Daoy (cell line): Measurements from ENCODE around the gene CLCN1. TPM values are rescaled to one million over a fixed set of nuclear protein-coding genes. Genes with fewer than 3 reads are reported as not detected.
"Not testable (repeated sequence)": the region's sequence is repeated elsewhere in the genome, so short reads cannot be mapped to it uniquely, and the experiment has no call there.

Experiments used
- DNase-seq: peaks from one replicate; pipeline ENCODE4 v3.0.0-alpha.2; 2015; ENCODE audit warnings: low read depth
- total RNA-seq: library from RNA; depleted of rRNA; stranded (reverse); fragments of >200 nt; shearing (Covaris generic); gene quantifications from 2 replicates; pipeline ENCODE4 v1.2.3, GENCODE V29; 2014; rRNA removed

CLCN1 gene
- total RNA-seq, result 0.23 TPM in 1 of 2 replicates, not detected in the other

DNA sequence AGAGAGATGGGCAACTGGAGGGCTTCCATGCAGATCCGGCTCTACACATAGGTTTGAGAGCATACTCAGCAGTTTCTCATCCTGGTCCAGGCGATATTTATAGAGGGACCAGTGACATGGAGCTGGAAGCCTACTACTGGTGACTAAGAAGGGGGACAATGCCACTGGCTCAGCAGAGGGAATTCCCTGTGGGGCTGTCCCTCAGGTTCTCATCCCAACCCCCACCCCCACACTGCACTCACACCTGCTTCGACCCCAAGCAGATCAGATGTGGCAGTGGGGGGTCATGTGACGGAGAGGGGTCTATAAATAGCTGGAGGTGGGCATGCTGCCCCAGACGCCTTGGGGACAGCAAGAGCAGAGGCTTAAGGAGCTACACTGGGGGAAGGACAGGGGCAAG lies at the start of gene CLCN1:
TSS of gene CLCN1 (plus strand) at position 336 of the 400 bp plus-strand sequence. CDS start 102 bp downstream, outside the sequence.
- DNase-seq, result no peak

DNA sequence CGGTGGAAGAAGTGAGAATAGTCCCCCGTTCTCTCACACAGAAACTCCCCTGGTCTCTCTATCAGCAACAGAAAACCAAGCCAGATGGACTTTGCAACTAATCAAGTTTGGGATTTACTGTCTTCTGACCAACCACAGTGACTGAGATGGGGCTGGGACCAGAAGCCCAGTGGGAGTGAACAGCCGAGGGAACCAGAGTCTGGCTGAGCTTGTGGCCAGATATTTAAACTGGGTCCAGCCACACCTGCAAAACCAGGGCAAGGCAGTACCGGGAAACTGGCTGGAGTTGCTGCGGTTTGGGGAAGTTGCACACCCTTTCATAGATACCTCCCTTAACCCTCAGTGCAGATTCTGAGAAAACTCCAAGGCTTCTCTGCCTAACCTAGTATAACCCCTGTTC lies 46.7 kb upstream of the CLCN1 start:
- no peak for DNase-seq

DNA sequence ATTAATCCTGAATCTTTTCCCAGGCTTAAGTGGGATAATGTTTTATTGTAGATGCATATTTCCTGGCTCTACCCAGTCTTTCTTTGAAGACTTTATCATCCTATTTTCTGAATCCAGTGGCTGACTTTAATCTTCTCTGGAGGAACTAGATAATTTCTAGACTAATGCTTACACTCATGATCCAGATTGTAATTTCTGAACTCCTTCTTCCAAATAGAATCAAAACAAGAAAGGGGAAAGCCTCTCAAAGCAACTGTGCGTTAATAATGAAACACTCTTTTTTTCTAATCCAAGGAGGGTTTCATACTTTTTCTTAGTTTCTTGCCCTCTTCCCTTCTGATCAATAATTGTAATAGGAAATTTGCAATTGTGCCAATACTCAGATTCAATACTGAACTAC lies 44.7 kb upstream of the CLCN1 start:
- no peak for DNase-seq

DNA sequence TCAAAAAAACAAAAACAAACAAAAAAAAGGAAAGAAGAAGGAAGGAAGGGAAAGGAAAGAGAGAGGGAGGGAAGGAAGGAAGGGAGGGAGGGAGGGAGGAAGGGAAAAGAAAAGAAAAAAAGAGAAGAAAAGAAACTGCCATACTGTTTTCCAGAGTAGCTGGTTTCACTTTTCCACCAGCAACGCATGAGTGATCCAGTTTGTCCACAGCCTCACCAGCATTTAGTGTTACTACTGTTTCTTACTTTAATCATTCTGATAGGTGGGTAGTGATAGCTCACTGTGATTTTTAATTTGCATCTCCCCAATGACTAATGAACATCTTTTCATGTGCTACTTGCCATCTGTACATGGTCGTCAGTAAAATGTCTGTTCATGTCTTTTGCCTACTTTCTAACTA lies 43.0 kb upstream of the CLCN1 start:
- no peak for DNase-seq

DNA sequence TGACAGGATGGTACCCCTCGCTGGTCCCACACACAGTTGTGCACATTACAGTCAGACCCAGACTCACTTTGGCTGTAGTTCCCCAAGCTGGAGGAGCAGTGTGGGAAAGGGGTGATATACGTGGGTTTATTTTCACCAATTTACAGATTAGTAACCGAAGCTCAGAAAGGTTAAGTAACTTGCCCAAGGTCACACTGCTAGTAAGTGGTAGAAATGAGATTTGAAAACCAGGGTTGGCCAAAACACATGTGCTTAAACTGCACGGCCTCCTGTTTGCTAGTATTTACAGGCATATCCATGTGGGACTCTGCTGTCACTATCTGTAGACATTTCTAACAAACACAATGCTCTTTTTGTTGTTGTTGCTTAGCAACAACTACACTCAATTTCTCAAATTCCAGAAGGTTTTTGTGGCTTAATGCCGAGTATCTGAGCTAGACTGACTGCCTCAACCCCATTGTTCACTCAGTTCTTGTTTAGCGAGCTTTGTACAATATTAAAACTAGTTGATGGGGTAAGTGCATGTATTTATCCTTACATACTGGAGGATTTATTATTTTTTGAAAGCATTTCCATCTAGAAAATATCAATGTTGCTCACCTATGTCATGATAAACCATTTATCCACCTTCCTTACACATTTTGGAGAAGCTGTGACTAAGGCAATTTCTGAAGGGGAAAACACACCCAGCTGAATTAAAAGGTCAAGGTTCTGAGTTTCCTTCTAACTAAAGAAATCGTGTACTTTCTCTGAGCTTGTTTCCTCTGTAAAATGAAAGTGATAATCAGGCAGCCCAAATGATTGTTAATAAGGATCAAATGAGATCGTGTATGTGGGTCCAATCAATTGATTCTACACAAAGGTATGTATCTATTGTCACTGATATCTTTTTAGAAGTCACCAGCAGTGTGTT lies 36.5 kb upstream of the CLCN1 start:
- DNase-seq, result peak; percentile 20

DNA sequence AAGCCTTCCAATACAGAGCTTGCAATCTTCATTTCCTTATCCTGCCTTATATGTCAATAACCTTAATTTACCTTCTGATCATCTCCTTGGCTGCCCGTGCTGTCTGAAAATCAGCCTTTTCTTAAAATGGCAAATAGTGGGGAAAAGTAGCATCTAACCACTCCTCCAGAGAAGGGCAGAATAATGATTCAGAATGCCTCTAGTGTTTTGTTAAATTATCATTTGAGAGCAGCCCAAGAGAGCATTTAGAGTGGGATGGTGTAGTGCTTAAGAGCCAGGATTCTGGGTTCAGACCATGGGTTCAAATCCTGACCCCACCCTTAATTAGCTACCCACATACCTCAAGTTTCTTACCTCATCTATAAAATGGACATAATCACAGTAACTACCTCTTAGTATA lies 35.8 kb upstream of the CLCN1 start:
- DNase-seq, result no peak

DNA sequence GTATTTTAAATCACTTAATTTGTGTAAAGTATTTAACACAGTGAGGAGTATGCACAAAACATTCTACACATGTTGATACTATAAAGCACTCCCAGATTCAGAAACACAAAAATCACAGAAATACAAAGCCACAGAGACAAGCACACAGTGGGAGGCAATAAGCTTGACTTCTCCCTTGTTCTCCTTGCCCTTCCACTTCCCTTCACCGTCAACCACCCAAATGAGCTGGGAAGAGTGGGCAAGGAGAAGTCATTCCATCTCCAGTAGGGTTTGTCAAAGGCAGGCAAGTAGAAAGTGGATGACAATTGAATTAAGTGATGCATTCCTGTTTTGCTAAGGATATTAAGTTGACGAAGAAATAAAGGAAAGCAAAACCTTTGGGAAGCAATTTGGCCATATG lies 35.3 kb upstream of the CLCN1 start:
- no peak for DNase-seq

DNA sequence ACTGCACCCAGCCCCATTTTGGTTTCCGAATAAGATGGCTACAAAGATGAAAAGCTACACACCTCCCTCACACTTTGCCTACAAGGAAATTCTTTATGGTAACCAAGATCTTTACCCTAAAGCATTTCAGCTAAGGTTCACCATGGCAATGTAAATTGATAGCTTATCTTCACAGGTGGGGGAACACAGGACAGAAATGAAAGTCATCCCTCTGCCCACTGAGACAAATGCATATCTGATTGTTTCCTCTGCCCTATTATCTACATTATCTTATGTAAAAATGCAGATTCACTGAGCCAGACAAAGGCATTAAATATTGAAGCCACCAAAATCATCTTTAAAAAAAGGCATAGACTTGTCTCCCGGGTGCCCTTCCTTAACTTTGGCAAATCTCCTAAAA lies 34.4 kb upstream of the CLCN1 start:
- no peak for DNase-seq

DNA sequence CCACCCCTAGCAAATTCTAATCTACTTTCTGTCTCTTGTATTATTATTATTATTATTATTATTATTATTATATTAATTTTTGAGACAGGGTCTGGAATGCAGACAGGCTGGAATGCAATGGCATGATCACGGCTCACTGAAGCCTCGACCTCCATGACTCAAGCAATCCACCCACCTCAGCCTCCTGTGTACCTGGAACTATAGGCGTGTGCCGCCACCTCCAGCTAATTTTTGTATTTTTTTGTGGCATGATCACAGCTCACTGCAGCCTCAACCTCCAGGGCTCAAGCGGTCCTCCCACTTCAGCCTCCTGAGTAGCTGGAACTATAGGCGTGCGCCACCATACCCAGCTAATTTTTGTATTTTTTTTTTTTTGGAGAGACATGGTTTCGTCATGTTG lies 33.8 kb upstream of the CLCN1 start:
- no peak for DNase-seq

DNA sequence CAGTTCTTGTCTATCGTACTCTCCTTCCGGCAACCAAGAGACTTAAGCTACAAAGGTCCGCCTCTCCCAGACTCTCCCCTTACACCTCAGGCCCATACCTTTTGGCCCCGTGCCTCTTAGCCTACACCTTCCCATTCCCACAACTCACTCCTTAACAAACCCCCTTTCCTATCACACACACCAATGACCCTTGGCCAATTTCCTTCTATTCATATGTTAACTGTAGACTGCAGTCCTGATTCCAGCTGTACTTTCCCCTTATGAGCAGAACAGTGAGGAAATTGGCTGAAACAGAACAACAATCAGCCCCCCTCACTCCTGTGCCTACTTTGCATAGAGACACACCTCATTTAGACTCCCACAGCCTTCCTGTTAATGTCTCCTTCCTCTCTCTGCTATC lies 32.5 kb upstream of the CLCN1 start:
- no peak for DNase-seq

DNA sequence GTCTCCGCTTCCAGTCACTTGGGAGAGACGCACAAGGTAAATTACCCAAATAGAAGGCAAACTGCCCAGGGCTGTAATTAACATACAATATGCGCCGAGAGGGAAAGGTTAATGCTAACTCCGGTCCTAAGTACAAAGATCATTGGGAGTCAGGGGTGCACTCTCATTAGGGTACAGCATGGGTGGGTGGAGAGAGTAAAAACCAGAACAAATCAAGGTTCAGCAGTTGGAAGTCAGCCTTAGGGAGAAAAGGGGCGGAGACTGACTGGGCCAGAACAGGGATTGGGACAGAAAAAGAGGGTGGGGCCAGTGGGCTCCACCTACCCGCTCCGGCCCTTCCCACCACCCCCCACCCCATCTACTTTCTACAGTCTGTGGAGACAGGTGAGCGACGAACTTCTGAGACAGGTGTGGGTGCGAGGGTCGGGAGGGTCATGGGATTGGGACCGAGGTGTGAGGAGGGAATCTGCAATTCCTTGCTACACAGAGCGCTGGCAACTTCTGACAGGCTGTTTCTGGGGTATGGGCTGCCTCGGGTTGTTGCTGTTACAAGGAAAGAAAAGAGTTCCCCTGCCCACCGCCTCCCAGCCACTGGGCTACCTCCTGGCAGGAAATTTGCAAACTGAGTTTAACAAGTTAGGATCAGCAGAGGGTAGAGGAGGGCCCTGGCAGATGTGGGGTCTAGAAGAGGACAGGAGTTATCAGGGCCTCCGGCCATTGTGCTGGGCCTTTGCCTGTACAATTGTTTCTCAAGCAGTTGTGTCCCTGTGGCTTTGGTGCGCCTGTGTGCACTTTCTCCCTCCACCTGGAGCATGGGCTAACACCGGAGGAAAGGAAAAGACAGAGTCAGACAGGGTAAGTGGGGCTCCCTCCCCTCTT lies 31.1 kb upstream of the CLCN1 start, which contains the start of gene TMEM139:
TSS of gene TMEM139 (plus strand) at position 368 of the 879 bp plus-strand sequence. CDS start 1,000 bp downstream, outside the sequence.
- peak; percentile 32 for DNase-seq

DNA sequence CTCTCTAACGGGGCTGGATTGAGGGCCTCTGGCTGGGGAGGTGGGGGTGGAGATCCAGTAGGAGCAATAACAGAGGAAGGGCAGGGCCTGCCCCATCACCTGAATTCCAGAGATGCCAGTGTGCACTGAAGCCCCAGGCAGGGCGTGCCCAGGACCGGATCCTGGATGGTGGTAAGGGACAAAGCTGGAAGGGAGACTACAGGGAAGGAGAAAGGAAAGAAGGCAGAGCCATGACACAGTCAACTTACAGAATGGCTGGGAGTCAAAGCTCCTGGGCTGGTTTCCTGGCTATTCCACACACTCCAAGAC lies 30.5 kb upstream of the CLCN1 start:
- DNase-seq, result peak; percentile 63

DNA sequence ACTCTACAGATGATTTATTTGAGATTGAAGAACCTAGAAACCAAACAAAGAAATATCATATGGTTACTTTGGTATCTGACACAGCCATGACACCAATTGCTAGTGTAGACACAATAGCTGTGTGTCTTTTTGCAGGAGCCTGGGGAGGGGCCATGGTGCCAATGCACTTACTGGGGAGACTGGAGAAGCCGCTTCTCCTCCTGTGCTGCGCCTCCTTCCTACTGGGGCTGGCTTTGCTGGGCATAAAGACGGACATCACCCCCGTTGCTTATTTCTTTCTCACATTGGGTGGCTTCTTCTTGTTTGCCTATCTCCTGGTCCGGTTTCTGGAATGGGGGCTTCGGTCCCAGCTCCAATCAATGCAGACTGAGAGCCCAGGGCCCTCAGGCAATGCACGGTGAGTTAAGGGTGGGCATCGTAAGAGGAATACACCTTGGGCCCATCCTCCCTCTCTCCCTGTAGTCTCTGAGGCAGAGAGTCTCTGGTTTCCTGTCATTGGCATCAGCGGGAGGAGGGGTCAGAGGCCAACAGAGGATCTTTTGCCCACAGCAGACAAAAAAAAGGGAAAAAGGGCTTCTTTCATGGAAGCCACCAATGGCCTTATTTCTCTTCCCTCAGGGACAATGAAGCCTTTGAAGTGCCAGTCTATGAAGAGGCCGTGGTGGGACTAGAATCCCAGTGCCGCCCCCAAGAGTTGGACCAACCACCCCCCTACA lies 29.9 kb upstream of the CLCN1 start:
- DNase-seq, result no peak

DNA sequence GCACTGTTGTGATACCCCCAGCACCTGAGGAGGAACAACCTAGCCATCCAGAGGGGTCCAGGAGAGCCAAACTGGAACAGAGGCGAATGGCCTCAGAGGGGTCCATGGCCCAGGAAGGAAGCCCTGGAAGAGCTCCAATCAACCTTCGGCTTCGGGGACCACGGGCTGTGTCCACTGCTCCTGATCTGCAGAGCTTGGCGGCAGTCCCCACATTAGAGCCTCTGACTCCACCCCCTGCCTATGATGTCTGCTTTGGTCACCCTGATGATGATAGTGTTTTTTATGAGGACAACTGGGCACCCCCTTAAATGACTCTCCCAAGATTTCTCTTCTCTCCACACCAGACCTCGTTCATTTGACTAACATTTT lies 29.4 kb upstream of the CLCN1 start:
- no peak for DNase-seq

DNA sequence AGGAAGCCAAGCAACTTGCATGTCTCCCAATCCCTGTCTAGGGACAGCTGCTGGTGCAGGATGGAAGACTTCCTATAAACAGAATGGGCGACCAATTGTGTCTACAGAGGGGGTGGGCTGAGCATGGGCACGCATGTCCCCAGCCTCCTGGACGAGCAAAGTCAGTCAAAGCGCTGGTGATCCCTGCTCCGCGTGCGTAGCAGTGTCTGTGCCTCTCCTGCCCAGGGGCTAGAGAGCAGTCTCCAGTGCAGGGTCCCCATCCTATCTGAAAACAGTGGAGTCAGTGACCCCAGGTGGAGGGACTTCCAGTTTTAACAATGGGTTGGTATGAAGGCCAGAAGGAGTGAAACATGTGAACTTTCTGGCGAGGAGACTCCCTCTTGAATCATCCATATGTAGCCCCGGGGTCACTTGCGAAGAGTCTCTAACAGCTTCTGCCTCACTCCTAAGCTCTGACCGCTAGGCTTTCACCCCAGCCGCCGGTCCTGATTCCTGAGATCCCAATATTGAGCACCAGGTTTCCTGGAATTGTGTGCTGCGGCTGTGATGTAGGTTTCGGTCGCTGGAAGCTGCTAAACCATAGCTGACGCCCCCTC lies 28.5 kb upstream of the CLCN1 start:
- no peak for DNase-seq

DNA sequence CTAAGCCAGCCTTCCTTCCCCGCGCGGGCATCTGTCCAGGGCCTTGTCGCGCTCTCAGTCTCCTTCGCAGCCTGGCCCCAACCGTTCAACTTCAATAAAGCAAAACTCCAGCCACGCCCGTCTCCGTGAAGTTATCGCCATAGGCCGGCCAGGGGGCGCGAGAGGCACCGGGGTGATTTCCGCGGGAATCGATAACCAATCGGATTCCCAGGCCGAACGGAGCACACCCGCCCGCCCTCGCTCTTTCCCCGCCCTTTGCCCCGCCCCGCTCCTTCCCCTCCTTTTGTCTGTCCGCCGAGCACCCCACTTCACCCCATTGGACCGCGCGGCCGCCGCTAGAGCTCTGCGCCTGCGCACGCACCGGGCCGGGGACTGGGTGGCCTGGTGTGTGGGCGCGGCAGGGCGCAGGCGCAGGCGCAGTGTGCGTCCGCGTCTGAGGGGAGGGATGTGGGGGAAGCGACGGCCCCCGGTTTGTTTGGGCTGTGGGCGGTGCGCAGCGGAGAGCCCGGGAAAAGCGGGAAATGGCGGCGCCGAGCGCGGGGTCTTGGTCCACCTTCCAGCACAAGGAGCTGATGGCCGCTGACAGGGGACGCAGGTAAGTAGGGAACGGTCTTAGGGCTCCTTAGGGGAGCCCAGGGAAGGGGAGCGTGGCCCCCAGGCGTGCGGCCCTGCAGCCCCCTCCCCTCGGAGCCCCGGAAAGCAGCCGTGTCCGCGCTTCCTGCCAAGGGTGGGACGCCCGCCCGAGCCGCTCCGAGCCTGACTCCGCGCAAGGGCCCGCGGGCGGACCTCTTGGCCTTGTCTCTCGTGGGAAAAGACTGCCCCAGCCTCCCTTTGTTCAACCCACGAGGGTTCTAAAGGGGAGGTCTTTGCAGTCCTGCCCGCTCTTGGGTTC lies 27.7 kb upstream of the CLCN1 start, which contains the start of gene CASP2:
TSS of gene CASP2 (plus strand) at position 417 of the 892 bp plus-strand sequence. CDS start at position 522, 105 bp downstream.
- peak; percentile 100 for DNase-seq

DNA sequence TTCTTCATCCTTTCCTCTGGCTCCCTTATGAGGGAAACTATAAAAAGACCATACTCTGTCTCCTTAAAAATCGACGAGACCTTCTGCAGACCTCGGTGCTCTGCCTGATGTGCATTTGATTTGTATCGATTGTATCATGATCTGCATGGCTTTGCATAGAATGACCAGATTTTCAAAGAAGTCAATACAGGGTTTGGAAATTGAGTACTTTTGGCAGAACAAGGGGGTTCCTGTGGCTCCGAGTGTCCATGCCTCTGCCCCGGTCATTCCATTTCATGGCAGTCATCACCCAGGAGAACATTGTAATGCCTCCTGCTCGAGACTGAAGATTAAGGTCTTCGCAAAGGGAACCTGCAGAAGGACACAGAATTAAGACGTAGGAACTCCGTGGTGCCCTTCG lies 27.1 kb upstream of the CLCN1 start:
- peak; percentile 29 for DNase-seq

DNA sequence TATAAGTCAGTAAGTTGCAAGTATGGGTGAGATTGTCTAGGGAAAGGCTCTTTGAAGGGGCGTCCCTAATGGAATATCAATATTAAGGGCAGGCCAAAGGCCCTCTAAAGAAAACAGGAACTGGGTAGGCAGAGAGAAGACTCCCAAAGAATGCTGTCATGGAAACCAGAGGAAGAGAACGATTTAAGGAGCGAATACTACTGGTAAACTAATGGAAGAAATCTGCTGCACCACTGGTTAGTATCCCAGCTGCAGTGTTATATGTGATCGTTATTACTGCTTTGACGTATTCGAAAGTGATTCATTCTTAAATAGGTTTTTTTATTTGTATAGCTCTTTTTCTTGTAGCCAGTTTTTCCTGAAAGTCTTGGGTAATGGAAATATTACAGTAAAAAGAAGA lies 26.5 kb upstream of the CLCN1 start:
- no peak for DNase-seq

DNA sequence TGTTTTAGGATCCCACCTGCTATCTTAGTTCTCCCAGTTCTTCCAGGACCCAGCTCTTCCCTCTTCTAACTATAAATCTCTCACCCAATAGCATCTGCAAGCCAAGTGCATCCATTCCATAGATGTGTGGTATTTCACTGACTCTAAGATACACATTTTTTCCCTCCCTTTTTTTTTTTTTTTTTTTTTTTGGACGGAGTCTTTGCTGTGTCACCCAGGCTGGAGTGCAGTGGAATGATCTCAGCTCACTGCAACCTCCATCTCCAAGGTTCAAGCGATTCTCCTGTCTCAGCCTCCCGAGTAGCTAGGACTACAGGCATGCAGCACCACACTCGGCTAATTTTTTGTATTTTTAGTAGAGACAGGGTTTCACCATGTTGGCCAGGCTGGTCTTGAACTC lies 26.0 kb upstream of the CLCN1 start:
- not testable (repeated sequence) for DNase-seq

DNA sequence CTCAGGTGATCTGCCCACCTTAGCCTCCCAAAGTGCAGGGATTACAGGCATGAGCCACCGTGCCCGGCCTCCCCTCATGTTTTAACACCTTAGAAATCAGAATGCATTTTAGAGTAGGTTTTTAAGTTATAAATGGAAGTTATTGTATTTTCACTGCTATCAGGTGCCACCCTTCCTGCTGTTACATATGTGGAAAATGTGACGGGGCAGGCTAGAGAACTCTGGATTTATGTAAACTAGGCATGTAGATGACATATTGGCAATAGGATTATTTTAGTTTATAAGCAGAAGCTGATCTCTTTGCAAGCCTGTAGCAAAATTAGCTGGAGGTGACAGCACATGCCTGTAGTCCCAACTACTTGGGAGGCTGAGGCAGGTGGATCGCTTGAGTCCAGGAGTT lies 25.6 kb upstream of the CLCN1 start:
- no peak for DNase-seq

DNA sequence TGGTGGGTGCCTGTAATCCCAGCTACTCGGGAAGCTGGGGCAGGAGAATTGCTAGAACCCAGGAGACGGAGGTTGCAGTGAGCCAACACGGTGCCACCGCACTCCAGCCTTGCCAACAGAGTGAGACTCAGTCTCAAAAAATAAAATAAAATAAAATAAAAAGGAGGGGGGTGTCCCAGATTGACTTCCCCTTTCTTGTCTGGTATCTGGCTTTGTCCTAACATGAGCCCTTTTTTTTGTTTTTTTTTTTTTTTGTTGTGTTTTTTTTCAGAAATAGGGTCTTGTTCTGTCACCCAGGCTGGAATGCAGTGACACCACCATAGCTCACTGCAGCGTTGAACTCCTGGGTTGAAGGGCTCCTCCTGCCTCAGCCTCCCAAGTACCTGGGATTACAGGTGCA lies 23.0 kb upstream of the CLCN1 start:
- no peak for DNase-seq
